Measurements from ENCODE around the gene TGFBI.
A peak's percentile ranks its signal among the peaks of the same experiment; 100 is the strongest.

Gene TGFBI

DNA sequence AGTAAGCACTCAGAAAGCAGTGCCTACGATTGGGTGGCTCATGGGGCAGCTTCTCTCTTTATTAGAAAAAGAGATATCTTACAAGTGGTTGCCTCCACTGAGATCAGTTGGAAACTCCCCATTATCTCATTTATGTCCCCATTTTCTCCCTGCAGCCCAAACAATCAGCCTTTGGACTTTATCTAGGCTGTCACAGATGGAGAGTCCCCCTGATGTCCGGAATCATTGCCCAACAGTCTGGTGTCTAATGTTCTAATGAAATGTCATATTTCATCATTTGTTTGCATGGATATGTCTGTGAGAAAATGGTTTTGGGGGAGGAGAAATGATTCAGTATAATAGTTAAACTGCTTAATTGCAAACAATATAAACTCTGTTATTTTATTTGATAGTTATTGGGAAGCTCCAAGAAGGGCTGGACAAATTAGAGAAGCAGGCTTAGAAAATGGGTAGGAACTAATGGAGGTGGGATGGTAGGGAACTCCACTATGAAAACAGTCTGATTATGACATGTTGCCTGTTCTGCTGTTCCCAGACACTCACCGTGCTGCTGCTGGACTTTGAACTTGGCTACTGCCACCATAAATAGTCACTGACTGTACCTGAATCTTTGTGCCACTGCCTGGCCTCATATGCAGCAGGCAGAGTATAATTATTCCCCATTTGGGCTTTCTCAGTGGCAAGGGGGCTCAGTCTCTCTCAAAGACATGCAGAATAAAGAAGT, 65.6 kb downstream of the TGFBI start:
- no peaks in the 10 kb centered on the region for H3K27me3 Mint-ChIP-seq
- no peak overlapping the region for H3K4me3 Mint-ChIP-seq
- no peak overlapping the region for H3K27ac Mint-ChIP-seq
- no peak for ATAC-seq
- no peaks in the 10 kb centered on the region for H3K9me3 Mint-ChIP-seq
- no peaks in the 10 kb centered on the region for H3K4me1 Mint-ChIP-seq
- H3K36me3 Mint-ChIP-seq, result no peaks in the 10 kb centered on the region

DNA sequence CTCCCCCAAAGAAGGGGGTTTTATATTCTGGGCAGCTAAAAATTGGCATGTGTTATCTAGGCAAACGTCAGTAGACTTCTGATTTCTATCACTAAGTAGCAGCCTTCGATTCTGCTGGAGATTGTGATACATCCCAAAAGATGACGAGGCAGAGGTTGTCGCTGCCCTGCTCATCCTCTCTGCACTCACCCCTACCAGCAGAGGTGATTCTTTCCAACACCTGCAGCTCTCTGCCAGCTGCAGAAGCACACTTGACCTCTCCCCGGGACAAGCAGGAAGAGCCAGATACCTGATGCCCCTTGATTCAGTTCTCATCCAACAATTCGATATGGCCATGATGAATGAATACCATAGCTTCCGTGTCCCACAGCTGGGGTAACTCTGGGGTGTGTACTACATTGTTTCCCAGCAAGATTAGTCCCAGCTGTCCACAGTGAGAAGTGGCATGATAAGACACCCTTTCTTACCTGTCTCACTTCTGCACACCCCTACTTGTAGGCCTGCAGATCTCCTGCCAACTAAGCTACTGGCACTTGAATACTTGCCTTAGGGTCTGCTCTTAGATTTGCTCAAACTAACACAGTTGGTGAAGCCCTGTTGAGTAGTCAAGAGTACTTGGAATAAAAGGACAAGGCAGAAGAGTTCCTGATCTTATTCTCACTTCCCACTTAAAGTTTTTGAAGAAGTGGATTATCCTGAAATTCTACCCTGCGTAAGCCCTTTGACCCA, 66.3 kb downstream of the TGFBI start:
- H3K27me3 Mint-ChIP-seq, result no peaks in the 10 kb centered on the region
- ATAC-seq, result no peak
- H3K4me1 Mint-ChIP-seq, result no peaks in the 10 kb centered on the region
- no peak overlapping the region for H3K4me3 Mint-ChIP-seq
- no peak overlapping the region for H3K27ac Mint-ChIP-seq
- H3K9me3 Mint-ChIP-seq, result no peaks in the 10 kb centered on the region
- H3K36me3 Mint-ChIP-seq, result no peaks in the 10 kb centered on the region

DNA sequence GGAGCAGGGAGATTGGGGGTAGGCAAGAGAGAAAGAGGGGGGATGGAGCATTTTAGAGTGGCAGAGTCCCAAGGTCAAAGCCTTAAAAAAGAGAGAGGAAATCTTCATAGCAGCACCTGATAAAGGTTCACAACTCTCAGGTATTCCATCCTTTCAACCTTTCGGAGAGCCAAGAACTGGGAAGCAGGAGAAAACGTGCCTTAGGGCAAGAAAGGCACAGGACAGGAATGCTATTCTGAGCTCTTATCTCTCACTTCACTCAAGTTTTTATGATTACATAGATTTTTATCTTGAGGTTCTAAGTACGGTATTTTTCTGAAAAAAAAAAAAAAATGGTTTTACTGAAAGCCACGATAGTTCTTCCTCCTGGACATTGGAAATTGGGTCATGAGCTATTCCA, 69.4 kb downstream of the TGFBI start:
- no peak overlapping the region for H3K27ac Mint-ChIP-seq
- H3K9me3 Mint-ChIP-seq, result no peaks in the 10 kb centered on the region
- H3K4me3 Mint-ChIP-seq, result no peak overlapping the region
- no peaks in the 10 kb centered on the region for H3K4me1 Mint-ChIP-seq
- H3K36me3 Mint-ChIP-seq, result no peaks in the 10 kb centered on the region
- H3K27me3 Mint-ChIP-seq, result no peaks in the 10 kb centered on the region
- ATAC-seq, result no peak

DNA sequence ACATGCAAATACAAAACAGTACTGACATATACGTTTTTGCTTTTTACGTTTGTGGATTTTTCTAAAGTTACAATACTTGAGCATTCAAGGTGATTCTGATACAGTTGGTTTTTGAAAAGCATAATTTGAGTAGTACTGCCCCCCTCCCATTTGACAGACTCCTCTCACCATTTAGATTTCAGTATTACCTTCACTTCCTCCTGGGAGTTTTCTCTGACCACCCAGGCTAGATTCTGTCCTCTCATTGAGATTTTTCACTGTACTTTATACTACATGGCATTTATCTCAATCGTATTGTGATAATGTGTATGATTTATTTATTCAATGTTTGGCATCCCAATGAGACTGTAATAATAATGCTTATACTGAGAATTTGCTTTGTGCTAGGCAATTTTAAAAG, 71.1 kb downstream of the TGFBI start:
- Mint-ChIP-seq H3K27me3 (no peaks in the 10 kb centered on the region), H3K36me3 (no peaks in the 10 kb centered on the region), H3K4me1 (no peaks in the 10 kb centered on the region), H3K9me3 (no peaks in the 10 kb centered on the region), H3K4me3 (no peak overlapping the region), H3K27ac (no peak overlapping the region)
- ATAC-seq, result no peak

DNA sequence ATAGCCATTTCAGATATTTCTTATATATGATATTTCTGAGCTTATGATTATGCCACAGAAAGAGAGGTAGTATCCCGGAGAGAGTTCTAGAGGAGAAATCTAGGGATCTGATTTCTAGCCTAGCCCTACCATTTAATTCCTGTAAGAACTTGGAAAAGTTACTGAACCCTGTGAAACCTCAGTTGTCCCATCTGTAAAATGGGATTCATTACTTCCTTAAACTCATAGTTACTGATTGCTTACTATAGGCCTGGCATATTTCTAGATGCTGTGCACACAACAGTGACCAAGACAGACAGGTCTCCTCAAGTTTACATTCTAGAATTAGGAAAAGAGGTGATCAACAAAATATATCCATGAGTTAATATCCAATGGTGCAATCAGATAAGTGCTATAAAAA, 73.1 kb downstream of the TGFBI start:
- Mint-ChIP-seq H3K9me3 (no peaks in the 10 kb centered on the region), H3K27ac (no peak overlapping the region), H3K4me3 (no peak overlapping the region), H3K4me1 (no peaks in the 10 kb centered on the region), H3K36me3 (no peaks in the 10 kb centered on the region), H3K27me3 (no peaks in the 10 kb centered on the region)
- ATAC-seq, result no peak

DNA sequence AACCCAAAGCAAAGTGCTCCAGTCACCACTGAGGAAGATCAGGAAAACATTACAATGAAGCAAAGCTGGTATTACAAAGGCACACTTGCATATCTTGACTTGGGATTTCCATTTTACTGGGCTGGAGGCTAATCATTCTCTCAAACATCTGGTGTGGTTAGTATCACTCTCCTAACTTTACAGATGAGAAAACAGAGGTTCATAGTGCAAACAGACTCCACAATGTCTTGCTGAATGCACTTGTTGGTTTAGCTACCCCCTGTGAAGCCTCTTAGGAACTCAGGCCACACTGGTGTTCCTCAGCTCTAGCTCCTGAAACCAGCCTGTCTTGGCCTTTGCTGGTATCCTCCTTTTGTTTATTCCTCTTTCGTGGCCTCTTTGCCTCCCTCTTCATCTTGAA, 74.3 kb downstream of the TGFBI start:
- no peak overlapping the region for H3K27ac Mint-ChIP-seq
- H3K4me1 Mint-ChIP-seq, result no peaks in the 10 kb centered on the region
- no peak for ATAC-seq
- no peaks in the 10 kb centered on the region for H3K36me3 Mint-ChIP-seq
- H3K9me3 Mint-ChIP-seq, result no peaks in the 10 kb centered on the region
- H3K27me3 Mint-ChIP-seq, result no peaks in the 10 kb centered on the region
- H3K4me3 Mint-ChIP-seq, result no peak overlapping the region

DNA sequence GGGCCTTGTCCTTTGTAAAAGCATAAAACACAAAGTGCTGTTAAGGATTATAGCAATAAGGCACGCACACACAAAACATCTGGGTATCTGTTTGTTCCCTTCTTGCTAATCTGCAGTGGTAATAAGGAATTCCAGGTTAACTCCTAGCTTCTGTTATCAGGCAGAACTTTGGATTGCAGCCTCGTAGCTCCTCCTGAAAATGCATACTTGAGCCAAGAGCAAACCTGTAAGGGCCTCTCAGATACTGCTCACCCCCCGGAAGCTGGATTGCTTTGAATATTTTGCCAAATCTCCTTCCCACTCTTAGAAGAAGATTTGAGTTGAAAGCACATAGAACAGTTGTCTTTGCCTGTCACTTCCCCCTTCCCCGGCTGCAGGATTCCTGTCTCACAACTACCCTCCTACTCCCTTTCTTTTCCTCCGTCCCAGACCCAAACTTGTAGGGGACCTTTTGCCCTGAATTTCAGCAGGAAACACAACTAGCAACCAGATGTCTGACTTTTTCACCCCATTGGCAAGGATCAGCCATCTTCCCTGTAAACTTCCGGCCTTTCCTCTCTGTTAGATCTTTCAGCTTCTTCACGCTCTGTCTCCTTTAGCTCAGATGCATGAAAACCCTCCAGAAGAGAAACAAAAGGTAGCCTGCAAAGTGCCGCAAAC, 75.6 kb downstream of the TGFBI start:
- no peak overlapping the region for H3K27ac Mint-ChIP-seq
- no peaks in the 10 kb centered on the region for H3K4me1 Mint-ChIP-seq
- H3K27me3 Mint-ChIP-seq, result no peaks in the 10 kb centered on the region
- no peaks in the 10 kb centered on the region for H3K9me3 Mint-ChIP-seq
- no peak overlapping the region for H3K4me3 Mint-ChIP-seq
- H3K36me3 Mint-ChIP-seq, result no peaks in the 10 kb centered on the region
- ATAC-seq, result no peak

DNA sequence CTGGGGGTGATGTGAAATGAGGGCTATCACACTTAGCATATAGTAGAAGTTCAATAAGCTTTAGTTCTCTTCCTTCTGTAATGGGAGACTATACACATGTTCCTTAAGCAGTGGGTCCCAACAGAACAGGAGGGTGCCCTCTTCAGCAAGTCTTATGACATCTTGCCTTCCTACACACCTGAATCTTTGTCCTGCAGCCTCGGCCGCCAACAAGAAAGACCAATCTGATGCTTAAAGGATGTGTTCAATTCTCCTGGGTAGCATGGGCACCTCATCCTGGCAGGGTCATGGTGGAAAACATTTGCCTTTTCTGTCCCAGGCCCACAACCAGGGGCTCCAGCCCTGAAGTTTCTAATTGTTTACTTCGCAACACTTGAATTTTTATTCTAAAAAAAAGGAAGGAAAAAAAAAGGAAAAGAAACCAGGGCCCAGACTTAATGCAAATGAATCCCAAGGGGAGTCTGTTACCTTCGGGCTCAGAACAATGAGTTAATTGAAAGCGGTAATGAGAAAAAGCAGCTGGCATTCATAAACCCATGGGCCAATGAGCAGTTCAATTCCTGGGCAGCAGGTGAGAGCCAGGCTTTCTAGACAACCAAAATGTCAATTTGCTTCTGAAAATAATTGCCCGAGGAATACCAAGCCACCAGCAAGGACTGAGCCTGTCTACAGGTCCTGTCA, 77.7 kb downstream of the TGFBI start:
- no peaks in the 10 kb centered on the region for H3K4me1 Mint-ChIP-seq
- H3K27ac Mint-ChIP-seq, result no peak overlapping the region
- no peaks in the 10 kb centered on the region for H3K27me3 Mint-ChIP-seq
- no peaks in the 10 kb centered on the region for H3K9me3 Mint-ChIP-seq
- no peak overlapping the region for H3K4me3 Mint-ChIP-seq
- H3K36me3 Mint-ChIP-seq, result no peaks in the 10 kb centered on the region
- ATAC-seq, result no peak

DNA sequence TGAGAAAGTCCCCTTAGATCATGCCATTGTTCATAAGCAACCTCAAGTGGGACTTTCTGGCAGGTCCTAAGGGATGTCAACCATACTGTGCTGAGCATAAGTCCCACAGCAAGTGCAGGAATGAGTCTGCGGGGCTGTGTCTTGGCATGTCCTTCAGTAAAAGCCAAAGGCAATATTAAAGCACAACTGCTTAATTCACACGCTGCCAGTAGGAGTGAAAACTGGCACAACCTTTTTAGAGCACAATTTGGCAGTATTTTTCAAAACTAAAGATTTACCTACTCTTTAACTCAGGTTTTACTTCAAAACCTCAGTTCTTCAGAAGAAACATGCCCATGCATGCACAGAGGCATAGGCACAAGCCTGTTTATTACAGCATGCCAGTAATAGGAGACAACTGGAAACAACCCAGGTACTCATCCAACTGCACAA, 79.4 kb downstream of the TGFBI start:
- peak; percentile 48 for ATAC-seq
- H3K4me3 Mint-ChIP-seq, result no peak overlapping the region
- no peak overlapping the region for H3K27ac Mint-ChIP-seq
- H3K4me1 Mint-ChIP-seq, result no peaks in the 10 kb centered on the region
- H3K36me3 Mint-ChIP-seq, result no peaks in the 10 kb centered on the region
- H3K27me3 Mint-ChIP-seq, result no peaks in the 10 kb centered on the region
- no peaks in the 10 kb centered on the region for H3K9me3 Mint-ChIP-seq

DNA sequence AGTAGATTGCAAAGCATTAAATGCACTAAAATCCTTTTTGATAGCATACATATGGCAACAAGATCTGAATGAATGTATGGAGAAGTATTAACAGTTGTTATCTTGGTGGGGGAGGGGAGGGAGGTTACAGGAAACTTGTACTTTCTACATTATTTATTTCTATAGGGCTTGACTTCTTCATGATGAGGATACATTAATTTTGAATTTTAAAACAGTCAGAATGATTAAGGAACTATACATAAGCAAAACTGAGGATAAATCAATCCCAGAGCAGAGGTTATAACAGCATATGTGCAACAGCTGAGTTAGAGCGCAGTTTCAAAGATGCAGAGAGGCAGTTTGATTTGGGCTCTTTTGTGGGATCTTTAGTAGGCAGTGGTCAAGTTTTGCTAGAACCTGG, 80.0 kb downstream of the TGFBI start:
- no peak overlapping the region for H3K27ac Mint-ChIP-seq
- no peak overlapping the region for H3K4me3 Mint-ChIP-seq
- H3K9me3 Mint-ChIP-seq, result no peaks in the 10 kb centered on the region
- H3K36me3 Mint-ChIP-seq, result no peaks in the 10 kb centered on the region
- no peak for ATAC-seq
- H3K4me1 Mint-ChIP-seq, result no peaks in the 10 kb centered on the region
- H3K27me3 Mint-ChIP-seq, result no peaks in the 10 kb centered on the region

DNA sequence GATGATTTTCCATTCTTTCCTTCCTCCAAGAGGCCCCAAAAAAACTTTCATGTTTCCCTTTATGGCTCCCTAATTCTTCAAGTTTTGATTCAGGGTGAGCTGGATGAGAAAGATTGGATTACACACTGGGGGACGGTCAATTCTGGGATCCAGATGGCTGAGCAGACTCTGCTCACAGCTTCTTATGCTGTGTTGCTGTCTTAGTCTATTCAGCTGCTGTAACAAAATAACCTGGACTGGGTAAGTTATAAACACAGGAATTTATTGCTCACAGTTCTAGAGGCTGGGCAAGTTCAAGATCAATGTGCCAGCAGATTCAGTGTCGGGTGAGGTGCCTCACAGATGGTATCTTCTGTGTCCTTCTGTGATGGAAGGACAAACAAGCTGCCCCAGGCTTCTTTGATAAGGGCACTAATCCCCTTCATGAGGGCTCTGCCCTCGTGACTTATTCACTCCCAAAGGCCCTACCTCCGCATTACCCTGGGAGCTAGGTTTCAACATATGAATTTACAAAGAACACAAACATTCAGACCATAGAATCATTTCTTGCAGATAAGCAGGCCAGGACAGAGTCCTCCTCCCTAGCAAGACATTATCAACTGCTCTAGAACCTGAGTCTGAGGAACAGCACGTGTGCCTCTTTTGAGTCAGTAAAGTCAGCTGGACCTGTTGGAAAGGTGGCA, 80.8 kb downstream of the TGFBI start:
- no peaks in the 10 kb centered on the region for H3K9me3 Mint-ChIP-seq
- H3K27ac Mint-ChIP-seq, result no peak overlapping the region

More for the DNA sequence above, 80.8 kb downstream of the TGFBI start:
- H3K4me3 Mint-ChIP-seq, result no peak overlapping the region
- no peaks in the 10 kb centered on the region for H3K4me1 Mint-ChIP-seq
- no peaks in the 10 kb centered on the region for H3K36me3 Mint-ChIP-seq
- H3K27me3 Mint-ChIP-seq, result no peaks in the 10 kb centered on the region
- no peak for ATAC-seq

Measured in stimulated activated memory B cell treated with anti-CD40 and anti-IgM and Interleukin-4, amounts not matched to agents 10 μg/mL and 1 μg/mL and 100 μg/mL, for 72 hours (primary cell).